ENCODE results near the gene ZDHHC11B. TPM values are rescaled to one million over a fixed set of nuclear protein-coding genes. Genes with fewer than 3 reads are reported as not detected.
"Not testable (repeated sequence)": the region's sequence is repeated elsewhere in the genome, so short reads cannot be mapped to it uniquely, and the experiment has no call there.

The ZDHHC11B gene
- total RNA-seq, 1 experiment from 2014 or later: 0.40 TPM

DNA sequence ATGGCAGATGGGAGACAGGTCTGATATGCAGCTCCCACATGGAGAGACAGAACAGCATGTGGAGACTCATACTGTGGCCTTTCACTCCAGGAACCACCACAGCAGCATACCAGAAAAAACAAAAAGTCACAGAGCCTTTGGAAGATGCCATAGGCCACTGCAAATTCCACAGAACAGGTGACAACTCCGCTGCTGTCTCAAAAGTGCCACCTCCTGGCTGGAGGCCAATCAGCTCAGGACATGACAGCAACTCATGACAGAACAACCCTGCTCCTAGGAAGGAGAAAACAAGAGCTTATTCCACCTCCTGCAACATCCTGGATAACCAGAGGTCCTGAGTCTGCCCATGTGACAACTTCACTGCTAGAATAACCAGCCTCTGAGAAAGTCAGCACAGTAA is 50.4 kb downstream of the ZDHHC11B start:
- H3K36me3 ChIP-seq (ENCODE audit: low read depth, low read length); H3K9me3 ChIP-seq (ENCODE audit: low read length); H3K4me3 ChIP-seq (ENCODE audit: low read length); H3K79me2 ChIP-seq (ENCODE audit: low read length); CTCF ChIA-PET; H3K4me2 ChIP-seq (ENCODE audit: low read length); H2AFZ ChIP-seq (ENCODE audit: low read length); intact Hi-C loops (cut with micrococcal nuclease); H3K9ac ChIP-seq (ENCODE audit: low read length); H3K27me3 ChIP-seq (ENCODE audit: low read length); DNase-seq; H3K4me1 ChIP-seq (ENCODE audit: insufficient read depth, low read length); BruUV-seq (replicated peaks); H3K9me2 ChIP-seq (replicated peaks; ENCODE audit: low read length); H4K20me1 ChIP-seq (ENCODE audit: low read length); ATAC-seq; H3K27ac ChIP-seq (ENCODE audit: low read length); H3F3A ChIP-seq (ENCODE audit: low read length, unreplicated experiment); POLR2A ChIA-PET (ENCODE audit: unreplicated experiment): not testable (repeated sequence)

- H3K9me3 ChIP-seq (ENCODE audit: low read length); H3K4me1 ChIP-seq (ENCODE audit: insufficient read depth, low read length); ATAC-seq; H3K36me3 ChIP-seq (ENCODE audit: low read depth, low read length); H3F3A ChIP-seq (ENCODE audit: low read length, unreplicated experiment); H3K9me2 ChIP-seq (replicated peaks; ENCODE audit: low read length); DNase-seq; H3K27me3 ChIP-seq (ENCODE audit: low read length); H3K9ac ChIP-seq (ENCODE audit: low read length); H3K27ac ChIP-seq (ENCODE audit: low read length); H4K20me1 ChIP-seq (ENCODE audit: low read length); H2AFZ ChIP-seq (ENCODE audit: low read length); H3K79me2 ChIP-seq (ENCODE audit: low read length); H3K4me2 ChIP-seq (ENCODE audit: low read length); POLR2A ChIA-PET (ENCODE audit: unreplicated experiment); BruUV-seq (replicated peaks); CTCF ChIA-PET; H3K4me3 ChIP-seq (ENCODE audit: low read length); intact Hi-C loops (cut with micrococcal nuclease): not testable (repeated sequence)
Measured at GRCh38 chr5:732754-733454, 51.6 kb downstream of the ZDHHC11B start.

DNA sequence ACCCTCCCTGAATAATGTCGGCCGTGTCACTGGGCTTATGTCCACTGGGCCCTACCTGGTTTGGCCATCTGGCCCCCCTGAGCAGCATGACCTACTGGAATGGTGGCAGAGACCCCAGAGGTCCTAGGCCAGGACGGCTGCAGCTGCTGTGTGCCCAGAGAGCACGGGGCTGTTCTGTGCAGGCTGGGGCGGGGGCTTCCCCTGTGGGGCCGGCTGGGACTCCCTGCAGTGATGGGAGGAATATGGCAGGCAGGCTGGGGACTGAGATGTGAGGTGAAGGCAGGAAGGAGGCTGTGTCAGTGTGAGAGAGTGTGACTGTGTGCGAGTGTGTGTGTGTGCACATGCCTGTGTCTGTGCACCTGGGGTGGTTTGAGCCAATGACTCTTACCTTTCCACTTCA is 55.3 kb downstream of the ZDHHC11B start:
- H3K27ac ChIP-seq (ENCODE audit: low read length); POLR2A ChIA-PET (ENCODE audit: unreplicated experiment); BruUV-seq (replicated peaks); H3K9me3 ChIP-seq (ENCODE audit: low read length); H3K9me2 ChIP-seq (replicated peaks; ENCODE audit: low read length); H3K4me1 ChIP-seq (ENCODE audit: insufficient read depth, low read length); H3F3A ChIP-seq (ENCODE audit: low read length, unreplicated experiment); H3K27me3 ChIP-seq (ENCODE audit: low read length); DNase-seq; H3K79me2 ChIP-seq (ENCODE audit: low read length); H2AFZ ChIP-seq (ENCODE audit: low read length); ATAC-seq; H3K4me2 ChIP-seq (ENCODE audit: low read length); CTCF ChIA-PET; intact Hi-C loops (cut with micrococcal nuclease); H3K4me3 ChIP-seq (ENCODE audit: low read length); H4K20me1 ChIP-seq (ENCODE audit: low read length); H3K36me3 ChIP-seq (ENCODE audit: low read depth, low read length); H3K9ac ChIP-seq (ENCODE audit: low read length): not testable (repeated sequence)

DNA sequence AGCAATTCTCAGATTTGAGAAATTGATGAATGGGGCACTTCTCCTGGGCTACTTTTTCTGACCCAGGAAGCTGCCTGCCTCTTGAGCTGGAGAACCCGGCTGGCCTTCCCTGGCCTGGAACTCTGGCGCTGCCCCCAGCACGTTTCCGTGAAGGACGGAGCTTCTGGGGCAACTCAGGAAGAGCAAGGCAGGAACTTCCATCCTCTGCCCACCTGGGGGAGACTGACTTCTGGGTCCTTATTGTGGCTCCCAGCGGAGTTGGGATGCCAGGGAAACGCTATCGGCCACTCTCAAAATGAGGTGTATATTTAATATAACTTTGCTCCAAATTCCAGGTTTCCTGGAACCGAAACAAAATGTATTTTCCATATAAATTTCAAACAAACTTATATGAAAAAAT is 57.4 kb downstream of the ZDHHC11B start:
- H3K9me2 ChIP-seq (replicated peaks; ENCODE audit: low read length); H3K79me2 ChIP-seq (ENCODE audit: low read length); H3K4me3 ChIP-seq (ENCODE audit: low read length); H3K27ac ChIP-seq (ENCODE audit: low read length); H3F3A ChIP-seq (ENCODE audit: low read length, unreplicated experiment); H3K4me1 ChIP-seq (ENCODE audit: insufficient read depth, low read length); H3K9me3 ChIP-seq (ENCODE audit: low read length); DNase-seq; ATAC-seq; H3K9ac ChIP-seq (ENCODE audit: low read length); BruUV-seq (replicated peaks); H2AFZ ChIP-seq (ENCODE audit: low read length); intact Hi-C loops (cut with micrococcal nuclease); CTCF ChIA-PET; H4K20me1 ChIP-seq (ENCODE audit: low read length); POLR2A ChIA-PET (ENCODE audit: unreplicated experiment); H3K27me3 ChIP-seq (ENCODE audit: low read length); H3K36me3 ChIP-seq (ENCODE audit: low read depth, low read length); H3K4me2 ChIP-seq (ENCODE audit: low read length): not testable (repeated sequence)

DNA sequence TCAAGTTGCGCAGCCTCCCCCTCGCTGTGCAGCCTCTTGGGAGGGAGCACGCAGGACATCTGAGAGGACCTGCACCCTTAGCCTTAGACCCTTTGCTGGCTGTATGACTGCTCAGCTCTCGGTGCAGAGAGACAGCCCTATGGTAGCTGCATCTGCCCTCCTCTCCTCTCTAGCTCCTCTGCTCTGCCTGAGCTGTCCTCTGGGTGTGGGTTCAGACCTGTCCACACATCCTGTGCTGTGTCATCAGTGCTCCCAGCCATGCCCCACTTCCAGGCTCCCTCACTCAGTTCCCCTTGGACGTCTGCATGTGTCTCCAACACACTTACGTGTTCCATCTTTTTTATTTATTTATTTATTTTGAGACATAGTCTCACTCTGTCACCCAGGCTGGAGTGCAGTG is 60.7 kb downstream of the ZDHHC11B start:
- H3K27ac ChIP-seq (ENCODE audit: low read length); H3K9me3 ChIP-seq (ENCODE audit: low read length); H4K20me1 ChIP-seq (ENCODE audit: low read length); H2AFZ ChIP-seq (ENCODE audit: low read length); ATAC-seq; DNase-seq; POLR2A ChIA-PET (ENCODE audit: unreplicated experiment); H3K79me2 ChIP-seq (ENCODE audit: low read length); CTCF ChIA-PET; BruUV-seq (replicated peaks); H3K27me3 ChIP-seq (ENCODE audit: low read length); H3F3A ChIP-seq (ENCODE audit: low read length, unreplicated experiment); H3K9me2 ChIP-seq (replicated peaks; ENCODE audit: low read length); H3K9ac ChIP-seq (ENCODE audit: low read length); intact Hi-C loops (cut with micrococcal nuclease); H3K4me3 ChIP-seq (ENCODE audit: low read length); H3K4me2 ChIP-seq (ENCODE audit: low read length); H3K36me3 ChIP-seq (ENCODE audit: low read depth, low read length); H3K4me1 ChIP-seq (ENCODE audit: insufficient read depth, low read length): not testable (repeated sequence)

- H3K79me2 ChIP-seq (ENCODE audit: low read length); H3K9ac ChIP-seq (ENCODE audit: low read length); H3K4me2 ChIP-seq (ENCODE audit: low read length); H3K36me3 ChIP-seq (ENCODE audit: low read depth, low read length); H3K27me3 ChIP-seq (ENCODE audit: low read length); H3F3A ChIP-seq (ENCODE audit: low read length, unreplicated experiment); H4K20me1 ChIP-seq (ENCODE audit: low read length); H2AFZ ChIP-seq (ENCODE audit: low read length); BruUV-seq (replicated peaks); H3K4me3 ChIP-seq (ENCODE audit: low read length); intact Hi-C loops (cut with micrococcal nuclease); H3K27ac ChIP-seq (ENCODE audit: low read length); ATAC-seq; CTCF ChIA-PET; H3K4me1 ChIP-seq (ENCODE audit: insufficient read depth, low read length); H3K9me3 ChIP-seq (ENCODE audit: low read length); POLR2A ChIA-PET (ENCODE audit: unreplicated experiment); H3K9me2 ChIP-seq (replicated peaks; ENCODE audit: low read length); DNase-seq: not testable (repeated sequence)
Measured at GRCh38 chr5:723309-723708, 61.2 kb downstream of the ZDHHC11B start.

GRCh38 chr5:719379-719778 is 65.2 kb downstream of the ZDHHC11B start:
- H3K4me2 ChIP-seq (ENCODE audit: low read length); H3F3A ChIP-seq (ENCODE audit: low read length, unreplicated experiment); H4K20me1 ChIP-seq (ENCODE audit: low read length); CTCF ChIA-PET; POLR2A ChIA-PET (ENCODE audit: unreplicated experiment); DNase-seq; H2AFZ ChIP-seq (ENCODE audit: low read length); BruUV-seq (replicated peaks); ATAC-seq; H3K9me2 ChIP-seq (replicated peaks; ENCODE audit: low read length); H3K9ac ChIP-seq (ENCODE audit: low read length); H3K36me3 ChIP-seq (ENCODE audit: low read depth, low read length); H3K4me3 ChIP-seq (ENCODE audit: low read length); H3K27ac ChIP-seq (ENCODE audit: low read length); H3K79me2 ChIP-seq (ENCODE audit: low read length); H3K27me3 ChIP-seq (ENCODE audit: low read length); H3K4me1 ChIP-seq (ENCODE audit: insufficient read depth, low read length); H3K9me3 ChIP-seq (ENCODE audit: low read length); intact Hi-C loops (cut with micrococcal nuclease): not testable (repeated sequence)
